ENCODE data around the gene ATIC. TPM values are rescaled to one million over a fixed set of nuclear protein-coding genes. Genes with fewer than 3 reads are reported as not detected.

The ATIC gene
- total RNA-seq, 1 experiment from 2014 or later = 285 TPM

DNA sequence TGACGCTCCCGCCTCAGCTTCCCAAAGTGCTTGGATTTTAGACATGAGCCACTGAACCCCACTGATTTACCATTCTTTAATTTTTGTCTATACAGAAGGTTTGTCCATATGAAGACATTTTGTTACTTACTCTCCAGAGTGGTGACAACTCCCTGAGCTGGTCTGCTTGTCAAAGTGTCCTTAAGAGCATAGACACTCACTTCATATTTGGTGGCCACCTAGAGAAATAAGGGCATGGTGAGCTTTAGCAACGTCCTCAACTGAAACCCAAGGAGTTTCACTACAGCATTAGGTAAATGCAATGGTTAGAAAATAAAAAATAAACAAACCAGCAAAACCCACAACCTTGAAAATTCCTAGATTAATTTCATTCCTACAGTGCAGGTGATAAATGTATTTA, 66.2 kb downstream of the ATIC start (continued):
- no peak for TF ChIP-seq NFE2L1 (CRISPR knock-in tag; IDR thresholded peaks at IDR 0.05)
- TF ChIP-seq ZNF219 (CRISPR knock-in tag; IDR thresholded peaks at IDR 0.05; ENCODE audit: borderline replicate concordance) = no peak
- TF ChIP-seq, protein P1, sequence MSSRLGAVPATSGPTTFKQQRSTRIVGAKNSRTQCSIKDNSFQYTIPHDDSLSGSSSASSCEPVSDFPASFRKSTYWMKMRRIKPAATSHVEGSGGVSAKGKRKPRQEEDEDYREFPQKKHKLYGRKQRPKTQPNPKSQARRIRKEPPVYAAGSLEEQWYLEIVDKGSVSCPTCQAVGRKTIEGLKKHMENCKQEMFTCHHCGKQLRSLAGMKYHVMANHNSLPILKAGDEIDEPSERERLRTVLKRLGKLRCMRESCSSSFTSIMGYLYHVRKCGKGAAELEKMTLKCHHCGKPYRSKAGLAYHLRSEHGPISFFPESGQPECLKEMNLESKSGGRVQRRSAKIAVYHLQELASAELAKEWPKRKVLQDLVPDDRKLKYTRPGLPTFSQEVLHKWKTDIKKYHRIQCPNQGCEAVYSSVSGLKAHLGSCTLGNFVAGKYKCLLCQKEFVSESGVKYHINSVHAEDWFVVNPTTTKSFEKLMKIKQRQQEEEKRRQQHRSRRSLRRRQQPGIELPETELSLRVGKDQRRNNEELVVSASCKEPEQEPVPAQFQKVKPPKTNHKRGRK (CRISPR knock-in tag; IDR thresholded peaks at IDR 0.05; ENCODE audit: borderline replicate concordance) = no peak

DNA sequence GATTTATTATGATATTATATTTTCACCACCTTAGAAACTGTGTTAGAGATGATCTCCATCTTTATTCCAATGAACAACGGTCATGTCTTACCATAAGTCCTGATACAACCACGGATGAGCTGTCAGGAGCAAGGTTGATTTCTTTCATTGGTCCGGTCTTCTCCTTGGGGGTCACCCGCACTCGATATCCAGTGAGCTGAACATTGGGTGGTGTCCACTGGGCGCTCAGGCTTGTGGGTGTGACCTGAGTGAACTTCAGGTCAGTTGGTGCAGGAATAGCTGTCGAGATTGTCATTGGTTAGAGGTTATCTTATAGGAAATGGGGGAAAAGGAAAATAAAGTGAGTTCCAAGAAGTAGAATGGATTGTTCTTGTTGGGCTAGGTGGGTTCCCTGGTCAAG, 67.2 kb downstream of the ATIC start:
- no peak for ATAC-seq
- Mint-ChIP-seq H3K4me1 (no peaks in the 10 kb centered on the region), H3K36me3 (peaks cover 71% of the 10 kb centered on the region), H3K27me3 (ENCODE audit: low read depth) (no peaks in the 10 kb centered on the region), H3K4me3 (no peak overlapping the region), H3K27ac (no peak overlapping the region), H3K9me3 (no peaks in the 10 kb centered on the region)
- ChIA-PET CTCF (no interaction called here), POLR2A (no interaction called here)
- DNase-seq (ENCODE audit: low spot score) = no peak
- no peak for TF ChIP-seq TCF7 (CRISPR knock-in tag; IDR thresholded peaks at IDR 0.05; ENCODE audit: low read depth)
- TF ChIP-seq, protein P2, sequence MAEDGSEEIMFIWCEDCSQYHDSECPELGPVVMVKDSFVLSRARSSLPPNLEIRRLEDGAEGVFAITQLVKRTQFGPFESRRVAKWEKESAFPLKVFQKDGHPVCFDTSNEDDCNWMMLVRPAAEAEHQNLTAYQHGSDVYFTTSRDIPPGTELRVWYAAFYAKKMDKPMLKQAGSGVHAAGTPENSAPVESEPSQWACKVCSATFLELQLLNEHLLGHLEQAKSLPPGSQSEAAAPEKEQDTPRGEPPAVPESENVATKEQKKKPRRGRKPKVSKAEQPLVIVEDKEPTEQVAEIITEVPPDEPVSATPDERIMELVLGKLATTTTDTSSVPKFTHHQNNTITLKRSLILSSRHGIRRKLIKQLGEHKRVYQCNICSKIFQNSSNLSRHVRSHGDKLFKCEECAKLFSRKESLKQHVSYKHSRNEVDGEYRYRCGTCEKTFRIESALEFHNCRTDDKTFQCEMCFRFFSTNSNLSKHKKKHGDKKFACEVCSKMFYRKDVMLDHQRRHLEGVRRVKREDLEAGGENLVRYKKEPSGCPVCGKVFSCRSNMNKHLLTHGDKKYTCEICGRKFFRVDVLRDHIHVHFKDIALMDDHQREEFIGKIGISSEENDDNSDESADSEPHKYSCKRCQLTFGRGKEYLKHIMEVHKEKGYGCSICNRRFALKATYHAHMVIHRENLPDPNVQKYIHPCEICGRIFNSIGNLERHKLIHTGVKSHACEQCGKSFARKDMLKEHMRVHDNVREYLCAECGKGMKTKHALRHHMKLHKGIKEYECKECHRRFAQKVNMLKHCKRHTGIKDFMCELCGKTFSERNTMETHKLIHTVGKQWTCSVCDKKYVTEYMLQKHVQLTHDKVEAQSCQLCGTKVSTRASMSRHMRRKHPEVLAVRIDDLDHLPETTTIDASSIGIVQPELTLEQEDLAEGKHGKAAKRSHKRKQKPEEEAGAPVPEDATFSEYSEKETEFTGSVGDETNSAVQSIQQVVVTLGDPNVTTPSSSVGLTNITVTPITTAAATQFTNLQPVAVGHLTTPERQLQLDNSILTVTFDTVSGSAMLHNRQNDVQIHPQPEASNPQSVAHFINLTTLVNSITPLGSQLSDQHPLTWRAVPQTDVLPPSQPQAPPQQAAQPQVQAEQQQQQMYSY (CRISPR knock-in tag; IDR thresholded peaks at IDR 0.05) = no peak
- TF ChIP-seq, protein P3, sequence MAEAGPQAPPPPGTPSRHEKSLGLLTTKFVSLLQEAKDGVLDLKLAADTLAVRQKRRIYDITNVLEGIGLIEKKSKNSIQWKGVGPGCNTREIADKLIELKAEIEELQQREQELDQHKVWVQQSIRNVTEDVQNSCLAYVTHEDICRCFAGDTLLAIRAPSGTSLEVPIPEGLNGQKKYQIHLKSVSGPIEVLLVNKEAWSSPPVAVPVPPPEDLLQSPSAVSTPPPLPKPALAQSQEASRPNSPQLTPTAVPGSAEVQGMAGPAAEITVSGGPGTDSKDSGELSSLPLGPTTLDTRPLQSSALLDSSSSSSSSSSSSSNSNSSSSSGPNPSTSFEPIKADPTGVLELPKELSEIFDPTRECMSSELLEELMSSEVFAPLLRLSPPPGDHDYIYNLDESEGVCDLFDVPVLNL (CRISPR knock-in tag; IDR thresholded peaks at IDR 0.05; ENCODE audit: borderline replicate concordance, low read depth) = no peak
- TF ChIP-seq KAT7 (CRISPR knock-in tag; IDR thresholded peaks at IDR 0.05; ENCODE audit: borderline replicate concordance) = no peak
- no peak for TF ChIP-seq ZBTB21 (CRISPR knock-in tag; IDR thresholded peaks at IDR 0.05; ENCODE audit: borderline replicate concordance)
- TF ChIP-seq, protein P1 (CRISPR knock-in tag; IDR thresholded peaks at IDR 0.05; ENCODE audit: borderline replicate concordance) = no peak
- TF ChIP-seq, protein P4, sequence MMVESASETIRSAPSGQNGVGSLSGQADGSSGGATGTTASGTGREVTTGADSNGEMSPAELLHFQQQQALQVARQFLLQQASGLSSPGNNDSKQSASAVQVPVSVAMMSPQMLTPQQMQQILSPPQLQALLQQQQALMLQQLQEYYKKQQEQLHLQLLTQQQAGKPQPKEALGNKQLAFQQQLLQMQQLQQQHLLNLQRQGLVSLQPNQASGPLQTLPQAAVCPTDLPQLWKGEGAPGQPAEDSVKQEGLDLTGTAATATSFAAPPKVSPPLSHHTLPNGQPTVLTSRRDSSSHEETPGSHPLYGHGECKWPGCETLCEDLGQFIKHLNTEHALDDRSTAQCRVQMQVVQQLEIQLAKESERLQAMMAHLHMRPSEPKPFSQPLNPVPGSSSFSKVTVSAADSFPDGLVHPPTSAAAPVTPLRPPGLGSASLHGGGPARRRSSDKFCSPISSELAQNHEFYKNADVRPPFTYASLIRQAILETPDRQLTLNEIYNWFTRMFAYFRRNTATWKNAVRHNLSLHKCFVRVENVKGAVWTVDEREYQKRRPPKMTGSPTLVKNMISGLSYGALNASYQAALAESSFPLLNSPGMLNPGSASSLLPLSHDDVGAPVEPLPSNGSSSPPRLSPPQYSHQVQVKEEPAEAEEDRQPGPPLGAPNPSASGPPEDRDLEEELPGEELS (CRISPR knock-in tag; IDR thresholded peaks at IDR 0.05) = no peak

DNA sequence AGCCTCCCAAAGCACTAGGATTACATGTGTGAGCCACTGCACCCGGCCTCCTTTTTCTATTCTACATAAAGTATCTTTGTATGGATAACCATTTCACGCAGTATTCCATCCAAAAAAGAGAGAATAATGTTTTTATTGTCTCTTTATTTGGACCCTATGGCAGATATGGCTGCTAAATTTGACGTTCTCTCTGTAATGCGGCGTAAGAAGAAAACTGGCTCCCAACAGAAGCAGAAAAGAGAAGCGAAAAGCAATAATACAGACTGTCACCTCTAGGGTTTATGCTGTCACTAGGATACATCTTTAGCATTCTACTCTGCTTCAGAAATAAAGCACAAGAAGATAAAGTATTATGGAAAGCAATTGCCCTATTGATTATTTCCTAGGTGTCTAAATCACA, 68.1 kb downstream of the ATIC start:
- no peak for ATAC-seq
- H3K36me3 Mint-ChIP-seq = peaks cover 68% of the 10 kb centered on the region
- no peak overlapping the region for H3K27ac Mint-ChIP-seq
- H3K27me3 Mint-ChIP-seq (ENCODE audit: low read depth) = no peaks in the 10 kb centered on the region
- H3K4me3 Mint-ChIP-seq = no peak overlapping the region
- H3K9me3 Mint-ChIP-seq = no peaks in the 10 kb centered on the region
- H3K4me1 Mint-ChIP-seq = no peaks in the 10 kb centered on the region
- POLR2A ChIA-PET = no interaction called here
- TF ChIP-seq, protein P5, sequence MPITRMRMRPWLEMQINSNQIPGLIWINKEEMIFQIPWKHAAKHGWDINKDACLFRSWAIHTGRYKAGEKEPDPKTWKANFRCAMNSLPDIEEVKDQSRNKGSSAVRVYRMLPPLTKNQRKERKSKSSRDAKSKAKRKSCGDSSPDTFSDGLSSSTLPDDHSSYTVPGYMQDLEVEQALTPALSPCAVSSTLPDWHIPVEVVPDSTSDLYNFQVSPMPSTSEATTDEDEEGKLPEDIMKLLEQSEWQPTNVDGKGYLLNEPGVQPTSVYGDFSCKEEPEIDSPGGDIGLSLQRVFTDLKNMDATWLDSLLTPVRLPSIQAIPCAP (CRISPR knock-in tag; IDR thresholded peaks at IDR 0.05) = no peak
- no peak for TF ChIP-seq FOXK1 (CRISPR knock-in tag; IDR thresholded peaks at IDR 0.05)
- no peak for TF ChIP-seq KAT7 (CRISPR knock-in tag; IDR thresholded peaks at IDR 0.05; ENCODE audit: borderline replicate concordance)
- TF ChIP-seq FOXJ3 (CRISPR knock-in tag; IDR thresholded peaks at IDR 0.05; ENCODE audit: borderline replicate concordance) = no peak
- no peak for TF ChIP-seq ZNF232 (CRISPR knock-in tag; IDR thresholded peaks at IDR 0.05)
- no peak for TF ChIP-seq IRF2 (CRISPR knock-in tag; IDR thresholded peaks at IDR 0.05; ENCODE audit: borderline replicate concordance, low read depth)
- CTCF ChIA-PET = no interaction called here
- DNase-seq (ENCODE audit: low spot score) = no peak
